HG02885 (cell line): ENCODE measurements around the gene ZNF222.
A peak's percentile ranks its signal among the peaks of the same experiment; 100 is the strongest.

ENCODE experiments used
- ATAC-seq: cut with Tn5 transposase; IDR thresholded peaks from one replicate; pipeline ENCODE4 v1.9.1; 2021; ENCODE audit warnings: mild to moderate bottlenecking; ENCODE audit not compliant: unreplicated experiment, poor library complexity

Gene ZNF222

GRCh38 chr19:44051650-44052402 is 26.6 kb downstream of the ZNF222 start, which contains the start of gene ZNF223:
Gene ZNF223, plus strand, starts transcription at chr19:44052036. Its CDS starts 3,141 bp downstream, at chr19:44055177.
- ATAC-seq = no peak

GRCh38 chr19:44055870-44056269 is 30.7 kb downstream of the ZNF222 start:
- ATAC-seq = no peak

GRCh38 chr19:44059229-44059628 is 34.0 kb downstream of the ZNF222 start:
- no peak for ATAC-seq

- ATAC-seq = no peak
These were observed 35.9 kb downstream of the ZNF222 start for GRCh38 chr19:44061038-44061437.

- ATAC-seq = no peak
These were observed 41.1 kb downstream of the ZNF222 start for GRCh38 chr19:44066305-44066704.

- ATAC-seq = no peak
These were observed 44.2 kb downstream of the ZNF222 start for GRCh38 chr19:44069415-44069814.

GRCh38 chr19:44071824-44072542 is 46.8 kb downstream of the ZNF222 start, which contains the start of gene ZNF284:
Gene ZNF284, plus strand, starts transcription at chr19:44072159. Its CDS starts 4,231 bp downstream, at chr19:44076390.
- ATAC-seq = peak; percentile 85

- no peak for ATAC-seq
These were observed 47.6 kb downstream of the ZNF222 start for GRCh38 chr19:44072543-44073401.

GRCh38 chr19:44076325-44076724 is 51.1 kb downstream of the ZNF222 start:
- ATAC-seq = no peak
